SU-DHL-6 (cell line): ENCODE measurements around the gene GPATCH4.

ENCODE experiments used
- EZH2phosphoT487 ChIP-seq: fragments of 200-600 bp; sonication (generic), shearing (Covaris generic); conservative IDR thresholded peaks from 2 replicates; pipeline ENCODE4 v1.6.1; 2018; ENCODE audit warnings: mild to moderate bottlenecking, antibody characterized with exemption, low read length, moderate library complexity, mixed read lengths
- TF ChIP-seq, protein P1 (sequence below): fragments of 200-600 bp; sonication (generic); IDR thresholded peaks from one replicate; pipeline ENCODE4 v1.5.1; 2017; ENCODE audit warnings: antibody characterized with exemption, mild to moderate bottlenecking, low read length, moderate library complexity; ENCODE audit not compliant: insufficient read depth, poor library complexity, severe bottlenecking

DNA sequence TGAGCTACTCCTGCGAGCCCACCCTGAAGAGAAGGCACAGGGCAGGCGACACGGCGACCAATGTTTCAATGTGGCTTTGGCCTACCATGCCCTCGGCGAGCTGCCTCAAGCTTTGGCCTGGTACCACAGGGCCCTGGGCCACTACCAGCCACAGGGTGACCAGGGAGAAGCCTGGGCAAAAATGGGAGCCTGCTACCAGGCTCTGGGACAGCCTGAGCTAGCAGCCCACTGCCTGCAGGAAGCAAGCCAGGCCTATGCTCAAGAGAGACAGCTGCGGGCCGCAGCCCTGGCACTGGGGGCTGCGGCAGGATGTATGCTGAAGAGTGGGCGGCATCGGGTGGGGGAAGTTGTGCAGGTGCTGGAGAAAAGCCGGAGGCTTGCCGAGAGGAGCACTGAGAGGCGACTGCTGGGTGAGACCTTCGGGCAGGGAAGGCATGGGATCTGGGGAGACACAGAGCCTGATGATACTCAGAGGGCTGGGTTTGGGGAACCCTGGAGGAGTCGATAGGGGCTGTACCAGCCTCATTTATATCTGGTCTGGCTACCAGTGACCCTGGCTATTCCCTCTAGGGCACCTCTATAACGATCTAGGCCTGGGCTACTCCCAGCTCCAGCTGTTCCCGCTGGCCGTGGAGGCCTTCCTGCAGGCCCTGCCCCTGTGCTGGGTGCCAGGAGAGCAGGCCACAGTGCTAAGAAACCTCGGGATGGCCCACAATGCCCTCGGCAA lies 19.5 kb downstream of the GPATCH4 start:
- TF ChIP-seq, protein P1, sequence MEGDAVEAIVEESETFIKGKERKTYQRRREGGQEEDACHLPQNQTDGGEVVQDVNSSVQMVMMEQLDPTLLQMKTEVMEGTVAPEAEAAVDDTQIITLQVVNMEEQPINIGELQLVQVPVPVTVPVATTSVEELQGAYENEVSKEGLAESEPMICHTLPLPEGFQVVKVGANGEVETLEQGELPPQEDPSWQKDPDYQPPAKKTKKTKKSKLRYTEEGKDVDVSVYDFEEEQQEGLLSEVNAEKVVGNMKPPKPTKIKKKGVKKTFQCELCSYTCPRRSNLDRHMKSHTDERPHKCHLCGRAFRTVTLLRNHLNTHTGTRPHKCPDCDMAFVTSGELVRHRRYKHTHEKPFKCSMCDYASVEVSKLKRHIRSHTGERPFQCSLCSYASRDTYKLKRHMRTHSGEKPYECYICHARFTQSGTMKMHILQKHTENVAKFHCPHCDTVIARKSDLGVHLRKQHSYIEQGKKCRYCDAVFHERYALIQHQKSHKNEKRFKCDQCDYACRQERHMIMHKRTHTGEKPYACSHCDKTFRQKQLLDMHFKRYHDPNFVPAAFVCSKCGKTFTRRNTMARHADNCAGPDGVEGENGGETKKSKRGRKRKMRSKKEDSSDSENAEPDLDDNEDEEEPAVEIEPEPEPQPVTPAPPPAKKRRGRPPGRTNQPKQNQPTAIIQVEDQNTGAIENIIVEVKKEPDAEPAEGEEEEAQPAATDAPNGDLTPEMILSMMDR = no peak
- no peak for TF ChIP-seq EZH2phosphoT487
